Fibroblast of lung (primary cell): ENCODE data around the gene MAP2K5. TPM values are rescaled to one million over a fixed set of nuclear protein-coding genes. Genes with fewer than 3 reads are reported as not detected.

ENCODE experiments used
- DNase-seq, 2 donors: peaks; one replicate each; pipeline versions ENCODE4 v3.0.0 to v3.0.0-alpha.2; 2010; ENCODE audit warnings: low read depth in 2 of 2
- H2AFZ ChIP-seq: 2 replicates; pipeline ENCODE4 v1.5.1; 2012; ENCODE audit warnings: low read length, control low read depth, inconsistent platforms
- H3K27ac ChIP-seq: 2 replicates; pipeline ENCODE4 v1.5.1; 2011; ENCODE audit warnings: low read length, control low read depth; ENCODE audit not compliant: insufficient read depth
- H3K27me3 ChIP-seq: 2 replicates; pipeline ENCODE4 v1.5.1; 2011; ENCODE audit warnings: mild to moderate bottlenecking, low read length; ENCODE audit not compliant: control insufficient read depth, insufficient read depth
- H3K36me3 ChIP-seq: 2 replicates; pipeline ENCODE4 v1.5.1; 2011; ENCODE audit warnings: low read length; ENCODE audit not compliant: control insufficient read depth, insufficient read depth
- H3K4me1 ChIP-seq: 2 replicates; pipeline ENCODE4 v1.5.1; 2011; ENCODE audit warnings: low read length; ENCODE audit not compliant: control insufficient read depth, insufficient read depth; ENCODE audit errors: extremely low read depth
- H3K4me2 ChIP-seq: 2 replicates; pipeline ENCODE4 v1.5.1; 2011; ENCODE audit warnings: low read length, control low read depth; ENCODE audit not compliant: insufficient read depth; ENCODE audit errors: extremely low read depth
- H3K4me3 ChIP-seq, 4 experiments: fragments of 200-600 bp in 1 of 4; sonication (generic) in 1 of 4; replicated peaks in 1 of 4; 2 replicates each; pipeline ENCODE4 v1.5.1; 2011 to 2016; ENCODE audit warnings: low read length in 4 of 4, low read depth in 3 of 4, mild to moderate bottlenecking in 3 of 4, control low read depth in 2 of 4, inconsistent platforms in 1 of 4, mixed read lengths in 1 of 4; ENCODE audit not compliant: insufficient read depth in 1 of 4; ENCODE audit errors: control extremely low read depth in 1 of 4
- H3K79me2 ChIP-seq: 2 replicates; pipeline ENCODE4 v1.5.1; 2012; ENCODE audit warnings: mild to moderate bottlenecking, low read length, inconsistent platforms; ENCODE audit not compliant: control insufficient read depth, insufficient read depth
- H3K9ac ChIP-seq: 2 replicates; pipeline ENCODE4 v1.5.1; 2011; ENCODE audit warnings: mild to moderate bottlenecking, low read length, control low read depth; ENCODE audit not compliant: insufficient read depth
- H3K9me3 ChIP-seq: 2 replicates; pipeline ENCODE4 v1.5.1; 2012; ENCODE audit warnings: low read depth, low read length; ENCODE audit not compliant: control insufficient read depth, insufficient read depth
- H4K20me1 ChIP-seq: 2 replicates; pipeline ENCODE4 v1.5.1; 2011; ENCODE audit warnings: low read length; ENCODE audit not compliant: control insufficient read depth, insufficient read depth; ENCODE audit errors: extremely low read depth
- CTCF ChIP-seq, 2 donors: IDR thresholded peaks in 1 of 2; conservative IDR thresholded peaks in 1 of 2; 1 replicate in 1 of 2; 2 replicates in 1 of 2; pipeline ENCODE4 v1.5.1; 2011 to 2012; ENCODE audit warnings: low read length in 2 of 2, control low read depth in 1 of 2, inconsistent platforms in 1 of 2, low read depth in 1 of 2, mild to moderate bottlenecking in 1 of 2
- EZH2 ChIP-seq: IDR thresholded peaks from 2 replicates; pipeline ENCODE4 v1.5.1; 2012; ENCODE audit warnings: low read length, control low read depth, mild to moderate bottlenecking; ENCODE audit errors: missing control alignments
- polyA plus RNA-seq, 2 donors: library from polyadenylated mRNA; depleted of rRNA in 1 of 2; stranded (reverse) in 1 of 2; unstranded in 1 of 2; fragments of >200 nt; gene quantifications; 2 replicates each; pipeline ENCODE4 v1.2.1, GENCODE V29; 2011 to 2012; ENCODE audit warnings: missing spikeins in 1 of 2
- total RNA-seq: library from RNA; depleted of rRNA; stranded (reverse); fragments of >200 nt; gene quantifications from 2 replicates; pipeline ENCODE4 v1.2.1, GENCODE V29; 2014

MAP2K5 gene
- total and polyA plus RNA-seq, 2 donors (not counting 1 experiment from before 2014, with no cell fraction given), result 5.7 to 10.2 TPM

GRCh38 chr15:67590191-67590590, 47.7 kb downstream of the MAP2K5 start:
- no peak for TF ChIP-seq CTCF (conservative IDR thresholded peaks at IDR 0.05 in 1 of 2, IDR thresholded peaks at IDR 0.05 in 1 of 2; ENCODE audit: low read depth in 1 of 2, low read length in 2 of 2)
- TF ChIP-seq EZH2, result no peak

GRCh38 chr15:67592245-67592644, 49.7 kb downstream of the MAP2K5 start:
- peaks cover 3% of the 10 kb centered on the region for H3K4me1 ChIP-seq
- H3K79me2 ChIP-seq, result no peaks in the 10 kb centered on the region

More at GRCh38 chr15:67590191-67590590, 47.7 kb downstream of the MAP2K5 start:
- DNase-seq, result no peak
- no peaks in the 10 kb centered on the region for H3K79me2 ChIP-seq
- no peak overlapping the region for H2AFZ ChIP-seq
- no peaks in the 10 kb centered on the region for H3K36me3 ChIP-seq
- H3K27ac ChIP-seq, result no peak overlapping the region
- H3K4me2 ChIP-seq, result no peak overlapping the region
- no peaks in the 10 kb centered on the region for H3K27me3 ChIP-seq
- no peak overlapping the region for H3K4me3 ChIP-seq
- no peak overlapping the region for H3K9ac ChIP-seq
- peaks cover 3% of the 10 kb centered on the region for H3K4me1 ChIP-seq
- H4K20me1 ChIP-seq, result no peaks in the 10 kb centered on the region
- no peaks in the 10 kb centered on the region for H3K9me3 ChIP-seq

GRCh38 chr15:67593562-67593961, 51.1 kb downstream of the MAP2K5 start:
- Histone ChIP-seq H3K9me3 (no peaks in the 10 kb centered on the region), H3K79me2 (no peaks in the 10 kb centered on the region), H3K9ac (no peak overlapping the region), H3K4me2 (no peak overlapping the region), H3K27ac (no peak overlapping the region), H2AFZ (no peak overlapping the region), H3K36me3 (no peaks in the 10 kb centered on the region), H4K20me1 (no peaks in the 10 kb centered on the region), H3K27me3 (no peaks in the 10 kb centered on the region), H3K4me1 (peaks cover 3% of the 10 kb centered on the region), H3K4me3 (no peak overlapping the region)
- DNase-seq, result no peak
- TF ChIP-seq CTCF (conservative IDR thresholded peaks at IDR 0.05 in 1 of 2, IDR thresholded peaks at IDR 0.05 in 1 of 2; ENCODE audit: low read depth in 1 of 2, low read length in 2 of 2) (no peak), EZH2 (no peak)

More at GRCh38 chr15:67592245-67592644, 49.7 kb downstream of the MAP2K5 start:
- no peak for TF ChIP-seq CTCF (conservative IDR thresholded peaks at IDR 0.05 in 1 of 2, IDR thresholded peaks at IDR 0.05 in 1 of 2; ENCODE audit: low read depth in 1 of 2, low read length in 2 of 2)
- TF ChIP-seq EZH2, result no peak
- no peaks in the 10 kb centered on the region for H4K20me1 ChIP-seq
- no peaks in the 10 kb centered on the region for H3K9me3 ChIP-seq
- H3K9ac ChIP-seq, result no peak overlapping the region
- H3K4me3 ChIP-seq, result no peak overlapping the region
- H2AFZ ChIP-seq, result no peak overlapping the region
- H3K36me3 ChIP-seq, result no peaks in the 10 kb centered on the region
- H3K27me3 ChIP-seq, result no peaks in the 10 kb centered on the region
- H3K4me2 ChIP-seq, result no peak overlapping the region
- no peak for DNase-seq
- no peak overlapping the region for H3K27ac ChIP-seq
